ENCODE measurements around the gene CFAP210. TPM values are rescaled to one million over a fixed set of nuclear protein-coding genes. Genes with fewer than 3 reads are reported as not detected.

The CFAP210 gene
- polyA plus RNA-seq, 3 donors: not detected

DNA sequence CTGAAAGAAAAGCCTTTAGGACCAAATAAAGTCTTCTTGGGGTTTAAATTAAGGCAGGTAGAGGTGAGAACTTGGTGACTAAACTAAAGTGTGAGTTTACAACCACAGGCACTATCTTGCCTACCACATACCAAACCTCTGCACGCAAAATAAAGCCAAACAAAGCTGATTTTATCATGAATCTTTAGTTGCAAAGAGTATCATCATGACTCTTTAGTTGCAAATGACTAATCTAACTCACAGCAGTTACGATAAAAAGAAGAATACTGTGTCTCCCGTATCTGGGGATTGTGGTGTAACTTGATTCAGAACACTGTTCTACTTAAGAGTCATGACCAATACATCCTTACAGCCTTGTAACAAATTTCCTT lies 11.2 kb downstream of the CFAP210 start:
- WGBS (ENCODE audit: insufficient coverage): no CpG with 5 or more reads among the region's 3 CpGs
- H3K36me3 Mint-ChIP-seq: no peaks in the 10 kb centered on the region
- DNase-seq: no peak
- Histone ChIP-seq H3K4me3 (replicated peaks in 1 of 3; ENCODE audit: low read depth in 2 of 3, low read length in 3 of 3) (no peak overlapping the region), H2AFZ (ENCODE audit: insufficient read depth, low read depth, low read length, poor library complexity, severe bottlenecking) (no peak overlapping the region), H3K4me2 (replicated peaks; ENCODE audit: extremely low read depth, low read length, poor library complexity, severe bottlenecking) (no peak overlapping the region), H3K4me1 (ENCODE audit: control insufficient read depth in 1 of 2, insufficient read depth in 2 of 2, low read length in 2 of 2) (no peaks in the 10 kb centered on the region), H3K9ac (ENCODE audit: insufficient read depth, low read length, poor library complexity, severe bottlenecking) (no peak overlapping the region), H3K9me3 (replicated peaks in 1 of 2; ENCODE audit: control insufficient read depth in 1 of 2, insufficient read depth in 1 of 2, low read length in 2 of 2) (peaks cover 0 to 6% of the 10 kb centered on the region in 2 donors), H3K36me3 (replicated peaks in 1 of 2; ENCODE audit: control insufficient read depth in 1 of 2, insufficient read depth in 2 of 2, low read length in 2 of 2) (no peaks in the 10 kb centered on the region), H3K27ac (ENCODE audit: low read depth in 1 of 2, low read length in 2 of 2) (no peak overlapping the region), H4K20me1 (ENCODE audit: insufficient read depth, low read length) (no peaks in the 10 kb centered on the region), H3K27me3 (ENCODE audit: control insufficient read depth in 2 of 2, insufficient read depth in 2 of 2, low read length in 2 of 2) (no peaks in the 10 kb centered on the region), H3K79me2 (ENCODE audit: insufficient read depth, low read length) (no peaks in the 10 kb centered on the region)
- TF ChIP-seq, protein P1, sequence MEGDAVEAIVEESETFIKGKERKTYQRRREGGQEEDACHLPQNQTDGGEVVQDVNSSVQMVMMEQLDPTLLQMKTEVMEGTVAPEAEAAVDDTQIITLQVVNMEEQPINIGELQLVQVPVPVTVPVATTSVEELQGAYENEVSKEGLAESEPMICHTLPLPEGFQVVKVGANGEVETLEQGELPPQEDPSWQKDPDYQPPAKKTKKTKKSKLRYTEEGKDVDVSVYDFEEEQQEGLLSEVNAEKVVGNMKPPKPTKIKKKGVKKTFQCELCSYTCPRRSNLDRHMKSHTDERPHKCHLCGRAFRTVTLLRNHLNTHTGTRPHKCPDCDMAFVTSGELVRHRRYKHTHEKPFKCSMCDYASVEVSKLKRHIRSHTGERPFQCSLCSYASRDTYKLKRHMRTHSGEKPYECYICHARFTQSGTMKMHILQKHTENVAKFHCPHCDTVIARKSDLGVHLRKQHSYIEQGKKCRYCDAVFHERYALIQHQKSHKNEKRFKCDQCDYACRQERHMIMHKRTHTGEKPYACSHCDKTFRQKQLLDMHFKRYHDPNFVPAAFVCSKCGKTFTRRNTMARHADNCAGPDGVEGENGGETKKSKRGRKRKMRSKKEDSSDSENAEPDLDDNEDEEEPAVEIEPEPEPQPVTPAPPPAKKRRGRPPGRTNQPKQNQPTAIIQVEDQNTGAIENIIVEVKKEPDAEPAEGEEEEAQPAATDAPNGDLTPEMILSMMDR (IDR thresholded peaks at IDR 0.05): no peak
- intact Hi-C loops (cut with micrococcal nuclease): no loop called here
- H3K27ac Mint-ChIP-seq: no peak overlapping the region
- no peak overlapping the region for H3K4me3 Mint-ChIP-seq
- H3K4me1 Mint-ChIP-seq: no peaks in the 10 kb centered on the region
- peaks cover 0 to 2% (median 0%) of the 10 kb centered on the region in 3 donors for H3K27me3 Mint-ChIP-seq (ENCODE audit: low read depth in 3 of 3)
- peaks cover 8 to 18% (median 10%) of the 10 kb centered on the region in 7 donors for H3K9me3 Mint-ChIP-seq

DNA sequence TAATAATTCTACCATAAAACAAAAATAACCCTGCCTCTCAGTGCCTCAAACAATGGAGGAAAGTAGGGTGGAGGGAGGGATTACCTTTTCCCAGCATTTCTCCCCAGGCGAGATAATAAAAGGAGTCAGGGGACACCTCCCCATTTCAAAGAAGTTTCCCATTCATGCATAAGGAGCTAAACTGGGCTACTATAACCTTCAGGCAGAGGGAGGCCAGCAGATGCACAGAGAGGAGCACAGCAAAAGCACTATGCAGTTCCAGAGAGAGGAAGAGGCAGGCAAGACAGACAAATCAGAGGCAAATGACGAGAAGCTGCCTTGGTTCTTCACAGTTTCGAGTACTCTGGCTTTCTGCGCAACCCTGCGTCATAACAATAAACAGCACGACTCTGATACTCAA lies 17.4 kb downstream of the CFAP210 start:
- H3K27ac Mint-ChIP-seq: no peak overlapping the region
- 86% methylated on average over 1 of the region's 6 CpGs for WGBS (ENCODE audit: insufficient coverage)

More for the DNA sequence above, 17.4 kb downstream of the CFAP210 start:
- no peaks in the 10 kb centered on the region for H4K20me1 ChIP-seq (ENCODE audit: insufficient read depth, low read length)
- H3K4me3 ChIP-seq (replicated peaks in 1 of 3; ENCODE audit: low read depth in 2 of 3, low read length in 3 of 3): no peak overlapping the region
- Mint-ChIP-seq H3K36me3 (no peaks in the 10 kb centered on the region), H3K4me1 (no peaks in the 10 kb centered on the region), H3K4me3 (no peak overlapping the region), H3K27me3 (ENCODE audit: low read depth in 3 of 3) (peaks cover 0 to 4% (median 2%) of the 10 kb centered on the region in 3 donors), H3K9me3 (no peaks in the 10 kb centered on the region)
- H3K27me3 ChIP-seq (ENCODE audit: control insufficient read depth in 2 of 2, insufficient read depth in 2 of 2, low read length in 2 of 2): no peaks in the 10 kb centered on the region
- no peaks in the 10 kb centered on the region for H3K79me2 ChIP-seq (ENCODE audit: insufficient read depth, low read length)
- no peaks in the 10 kb centered on the region for H3K36me3 ChIP-seq (replicated peaks in 1 of 2; ENCODE audit: control insufficient read depth in 1 of 2, insufficient read depth in 2 of 2, low read length in 2 of 2)
- no peak overlapping the region for H3K4me2 ChIP-seq (replicated peaks; ENCODE audit: extremely low read depth, low read length, poor library complexity, severe bottlenecking)
- no peak overlapping the region for H3K9ac ChIP-seq (ENCODE audit: insufficient read depth, low read length, poor library complexity, severe bottlenecking)
- no peaks in the 10 kb centered on the region for H3K9me3 ChIP-seq (replicated peaks in 1 of 2; ENCODE audit: control insufficient read depth in 1 of 2, insufficient read depth in 1 of 2, low read length in 2 of 2)
- intact Hi-C loops (cut with micrococcal nuclease): no loop called here
- TF ChIP-seq, protein P1 (IDR thresholded peaks at IDR 0.05): no peak
- H2AFZ ChIP-seq (ENCODE audit: insufficient read depth, low read depth, low read length, poor library complexity, severe bottlenecking): no peak overlapping the region
- DNase-seq: no peak
- no peak overlapping the region for H3K27ac ChIP-seq (ENCODE audit: low read depth in 1 of 2, low read length in 2 of 2)
- no peaks in the 10 kb centered on the region for H3K4me1 ChIP-seq (ENCODE audit: control insufficient read depth in 1 of 2, insufficient read depth in 2 of 2, low read length in 2 of 2)

Data from CD14-positive monocyte (primary cell).